HepG2 (cell line): ENCODE data around the gene TAT. TPM values are rescaled to one million over a fixed set of nuclear protein-coding genes. Genes with fewer than 3 reads are reported as not detected.

Experiments
- ARID5B ChIP-seq: IDR thresholded peaks from 2 replicates; pipeline ENCODE4 v1.4.0; 2020; ENCODE audit warnings: mild to moderate bottlenecking, missing genetic modification reagents
- FOXA3 ChIP-seq: IDR thresholded peaks from 2 replicates; pipeline ENCODE4 v1.6.1; 2016; ENCODE audit warnings: missing genetic modification reagents, missing compliant biosample characterization
- FOXO4 ChIP-seq: sonication (generic); formaldehyde crosslinking; conservative IDR thresholded peaks from 2 replicates; pipeline ENCODE4 v1.8.1; 2023; ENCODE audit warnings: missing genetic modification reagents
- GPBP1L1 ChIP-seq: sonication (generic); formaldehyde crosslinking; IDR thresholded peaks from 2 replicates; pipeline ENCODE4 v1.5.0; 2020; ENCODE audit warnings: mild to moderate bottlenecking, missing genetic modification reagents
- JUNB ChIP-seq: sonication (generic); formaldehyde crosslinking; IDR thresholded peaks from 2 replicates; pipeline ENCODE4 v1.8.0; 2022; ENCODE audit warnings: missing genetic modification reagents, mild to moderate bottlenecking, borderline replicate concordance
- KAT8 ChIP-seq: IDR thresholded peaks from 2 replicates; pipeline ENCODE4 v1.6.1; 2016; ENCODE audit warnings: missing genetic modification reagents, missing compliant biosample characterization
- MLX ChIP-seq: IDR thresholded peaks from 2 replicates; pipeline ENCODE4 v1.6.1; 2016
- NR2F6 ChIP-seq, 2 experiments: IDR thresholded peaks; 2 replicates each; pipeline ENCODE4 v1.6.1; 2016; ENCODE audit warnings: antibody characterized with exemption in 1 of 2, mild to moderate bottlenecking in 1 of 2
- PHB2 ChIP-seq: fragments of 450-650 bp; IDR thresholded peaks from 2 replicates; pipeline ENCODE4 v1.6.1; 2018; ENCODE audit not compliant: partially characterized antibody
- POGK ChIP-seq: sonication (generic); formaldehyde crosslinking; conservative IDR thresholded peaks from 2 replicates; pipeline ENCODE4 v1.8.0; 2022; ENCODE audit warnings: mild to moderate bottlenecking, moderate library complexity, missing genetic modification reagents
- RXRB ChIP-seq: IDR thresholded peaks from 2 replicates; pipeline ENCODE4 v1.6.1; 2016; ENCODE audit warnings: borderline replicate concordance, missing genetic modification reagents, missing compliant biosample characterization
- SRF ChIP-seq: IDR thresholded peaks from 2 replicates; pipeline ENCODE4 v1.6.1; 2011; ENCODE audit warnings: mild to moderate bottlenecking, low read depth, low read length, moderate library complexity
- ZBTB42 ChIP-seq: sonication (generic); formaldehyde crosslinking; IDR thresholded peaks from 2 replicates; pipeline ENCODE4 v1.5.0; 2020; ENCODE audit warnings: mild to moderate bottlenecking, missing genetic modification reagents
- ZNF430 ChIP-seq: sonication (generic); formaldehyde crosslinking; IDR thresholded peaks from 2 replicates; pipeline ENCODE4 v1.9.0; 2021; ENCODE audit warnings: mild to moderate bottlenecking, missing genetic modification reagents
- ZNF441 ChIP-seq: sonication (generic); formaldehyde crosslinking; IDR thresholded peaks from 2 replicates; pipeline ENCODE4 v1.7.0; 2021; ENCODE audit warnings: missing genetic modification reagents, borderline replicate concordance
- ZNF556 ChIP-seq: sonication (generic); formaldehyde crosslinking; IDR thresholded peaks from 2 replicates; pipeline ENCODE4 v1.4.0; 2020; ENCODE audit warnings: mild to moderate bottlenecking, missing genetic modification reagents, borderline replicate concordance
- ZNF576 ChIP-seq: sonication (generic); formaldehyde crosslinking; IDR thresholded peaks from 2 replicates; pipeline ENCODE4 v1.4.0; 2020; ENCODE audit warnings: mild to moderate bottlenecking, missing genetic modification reagents
- ZNF619 ChIP-seq: sonication (generic); formaldehyde crosslinking; IDR thresholded peaks from 2 replicates; pipeline ENCODE4 v1.4.0; 2020; ENCODE audit warnings: mild to moderate bottlenecking, missing genetic modification reagents
- polyA plus RNA-seq, 8 experiments: library from polyadenylated mRNA; depleted of rRNA in 3 of 8; stranded (reverse) in 7 of 8; unstranded in 1 of 8; fragments of >200 nt; fragmentation: Illumina TruSeq in 4 of 8; extraction: Trizol in 4 of 8; gene quantifications; 2 replicates each; pipeline versions ENCODE4 v1.2.1 to v1.2.3, GENCODE V29; 2011 to 2016; ENCODE audit warnings: low read depth in 4 of 8, missing spikeins in 1 of 8, mixed read lengths in 1 of 8; ENCODE audit not compliant: insufficient read depth in 1 of 8
- total RNA-seq, 5 experiments: library from RNA; depleted of rRNA; stranded (reverse); fragments of >200 nt; fragmentation: Illumina TruSeq; extraction: Trizol; gene quantifications; 2 replicates each; pipeline ENCODE4 v1.2.3, GENCODE V29; 2016; ENCODE audit warnings: low read depth in 1 of 5

The TAT gene
- total and polyA plus RNA-seq, 2 of the 13 experiments (the other 11 are each of a cell fraction or from before 2014, with no cell fraction given), result 1.6 to 5.8 TPM

GRCh38 chr16:71600822-71601221 lies 23.9 kb upstream of the TAT start (continued):
- TF ChIP-seq ZBTB42 (CRISPR knock-in tag) (no peak), FOXA3 (0 out of 2 replicates have a peak, but pooled peaks have one; percentile 53), PHB2 (no peak), ZNF441 (no peak), FOXO4 (CRISPR knock-in tag) (no peak), ZNF556 (CRISPR knock-in tag) (no peak), ARID5B (CRISPR knock-in tag) (peak; percentile 54), MLX (CRISPR knock-in tag) (no peak), KAT8 (0 out of 2 replicates have a peak, but pooled peaks have one; percentile 21), NR2F6 (IDR thresholded peaks at IDR 0.05) (no peak), NR2F6 (CRISPR knock-in tag; IDR thresholded peaks at IDR 0.05) (peak; percentile 21; the same call in 1 of the 2 replicates), GPBP1L1 (CRISPR knock-in tag) (no peak), RXRB (peak; percentile 46; the same call in 1 of the 2 replicates), ZNF576 (no peak), ZNF430 (CRISPR knock-in tag) (no peak), SRF (no peak), POGK (CRISPR knock-in tag) (0 out of 2 replicates have a peak, but pooled peaks have one; percentile 25), ZNF619 (CRISPR knock-in tag) (peak; percentile 59; the same call in 1 of the 2 replicates), JUNB (CRISPR knock-in tag) (no peak)
